Stomach (tissue), 4 donors: ENCODE data around the gene PP2D1.

ENCODE experiments used
- CTCF ChIP-seq, 7 experiments: fragments of 450-650 bp in 4 of 7; fragments of 200-600 bp in 3 of 7; sonication (generic) in 3 of 7; IDR thresholded peaks; one replicate each; pipeline ENCODE4 v1.5.1; 2016 to 2019; ENCODE audit warnings: antibody characterized with exemption in 7 of 7, control low read depth in 2 of 7, mild to moderate bottlenecking in 1 of 7
- POLR2A ChIP-seq, 4 donors: fragments of 450-650 bp; IDR thresholded peaks; one replicate each; pipeline ENCODE4 v1.6.1; 2016; ENCODE audit warnings: antibody characterized with exemption in 4 of 4, control low read depth in 2 of 4, mild to moderate bottlenecking in 1 of 4, moderate library complexity in 1 of 4
- POLR2AphosphoS5 ChIP-seq, 3 donors: sonication (generic); formaldehyde crosslinking; IDR thresholded peaks; one replicate each; pipeline ENCODE4 v1.6.1; 2016; ENCODE audit warnings: antibody characterized with exemption in 3 of 3

- TF ChIP-seq POLR2A (IDR thresholded peaks at IDR 0.05) (peak in 2 of 4 donors; percentile 71 to 80), POLR2AphosphoS5 (IDR thresholded peaks at IDR 0.05) (peak; percentile 96 to 98 (median 97)), CTCF (IDR thresholded peaks at IDR 0.05) (no peak)
Measured at GRCh38 chr3:19946832-19947548, 65.1 kb downstream of the PP2D1 start, which contains the start of gene RAB5A.
